Peyer's patch (tissue), 4 donors: Measurements from ENCODE around the gene NRDC. TPM values are rescaled to one million over a fixed set of nuclear protein-coding genes. Genes with fewer than 3 reads are reported as not detected.

Source experiments
- DNase-seq, 3 donors: peaks; one replicate each; pipeline ENCODE4 v3.0.0-alpha.2; 2017 to 2019
- H3K27ac ChIP-seq, 4 donors: fragments of 200-600 bp; sonication (generic); one replicate each; pipeline ENCODE4 v1.5.1; 2016 to 2019
- H3K27me3 ChIP-seq, 2 donors: fragments of 200-600 bp; sonication (generic); one replicate each; pipeline ENCODE4 v1.5.1; 2019
- H3K36me3 ChIP-seq, 3 donors: fragments of 200-600 bp; sonication (generic); one replicate each; pipeline ENCODE4 v1.5.1; 2016 to 2019
- H3K4me1 ChIP-seq, 4 donors: fragments of 200-600 bp; sonication (generic); one replicate each; pipeline ENCODE4 v1.5.1; 2016 to 2019
- H3K4me3 ChIP-seq, 4 donors: fragments of 200-600 bp; sonication (generic); 1 replicate in 3 of 4; 2 replicates in 1 of 4; pipeline ENCODE4 v1.5.1; 2016 to 2019; ENCODE audit warnings: mild to moderate bottlenecking in 1 of 4
- H3K9me3 ChIP-seq, 4 donors: fragments of 200-600 bp; sonication (generic); one replicate each; pipeline ENCODE4 v1.5.1; 2016 to 2019; ENCODE audit warnings: mild to moderate bottlenecking in 1 of 4
- POLR2A ChIP-seq, 2 donors: fragments of 450-650 bp; IDR thresholded peaks; one replicate each; pipeline ENCODE4 v1.5.1; 2017; ENCODE audit warnings: antibody characterized with exemption in 2 of 2, mild to moderate bottlenecking in 2 of 2, moderate library complexity in 2 of 2
- total RNA-seq, 4 donors: library from RNA; depleted of rRNA; stranded (reverse); fragments of >200 nt; gene quantifications; one replicate each; pipeline ENCODE4 v1.1.0, GENCODE V29; 2016
- TF ChIP-seq, protein P1 (sequence below), 6 experiments: fragments of 450-650 bp in 4 of 6; fragments of 200-600 bp in 2 of 6; sonication (generic) in 1 of 6; IDR thresholded peaks; one replicate each; pipeline ENCODE4 v1.5.1; 2017 to 2019; ENCODE audit warnings: antibody characterized with exemption in 6 of 6, mild to moderate bottlenecking in 3 of 6, moderate library complexity in 1 of 6

The NRDC gene
- total RNA-seq, 4 donors from 2014 or later, result 55.2 to 111 (median 67.8) TPM

DNA sequence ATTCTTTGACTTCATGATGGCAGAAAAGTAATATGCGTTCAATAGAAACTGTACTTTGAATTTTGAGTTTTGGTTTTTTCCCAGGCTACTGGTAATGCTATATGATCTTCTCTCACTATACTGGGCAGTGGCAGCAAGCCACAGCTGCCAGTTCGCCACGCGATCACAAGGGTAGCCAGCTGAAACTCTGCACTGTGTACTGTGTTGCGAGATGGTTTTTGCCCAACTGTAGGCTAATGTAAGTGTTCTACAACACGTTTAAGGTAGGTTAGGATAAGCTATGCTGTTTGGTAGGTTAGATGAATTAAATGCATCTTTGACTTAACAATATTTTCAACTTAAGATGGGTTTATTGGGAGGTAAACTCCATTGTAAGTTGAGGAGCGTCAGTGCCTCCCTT is 123.1 kb downstream of the NRDC start:
- H3K4me1 ChIP-seq, result no peaks in the 10 kb centered on the region
- H3K9me3 ChIP-seq, result no peaks in the 10 kb centered on the region
- H3K36me3 ChIP-seq, result peaks cover 0 to 30% (median 0%) of the 10 kb centered on the region in 3 donors
- no peak overlapping the region for H3K4me3 ChIP-seq
- no peaks in the 10 kb centered on the region for H3K27me3 ChIP-seq
- TF ChIP-seq, protein P1, sequence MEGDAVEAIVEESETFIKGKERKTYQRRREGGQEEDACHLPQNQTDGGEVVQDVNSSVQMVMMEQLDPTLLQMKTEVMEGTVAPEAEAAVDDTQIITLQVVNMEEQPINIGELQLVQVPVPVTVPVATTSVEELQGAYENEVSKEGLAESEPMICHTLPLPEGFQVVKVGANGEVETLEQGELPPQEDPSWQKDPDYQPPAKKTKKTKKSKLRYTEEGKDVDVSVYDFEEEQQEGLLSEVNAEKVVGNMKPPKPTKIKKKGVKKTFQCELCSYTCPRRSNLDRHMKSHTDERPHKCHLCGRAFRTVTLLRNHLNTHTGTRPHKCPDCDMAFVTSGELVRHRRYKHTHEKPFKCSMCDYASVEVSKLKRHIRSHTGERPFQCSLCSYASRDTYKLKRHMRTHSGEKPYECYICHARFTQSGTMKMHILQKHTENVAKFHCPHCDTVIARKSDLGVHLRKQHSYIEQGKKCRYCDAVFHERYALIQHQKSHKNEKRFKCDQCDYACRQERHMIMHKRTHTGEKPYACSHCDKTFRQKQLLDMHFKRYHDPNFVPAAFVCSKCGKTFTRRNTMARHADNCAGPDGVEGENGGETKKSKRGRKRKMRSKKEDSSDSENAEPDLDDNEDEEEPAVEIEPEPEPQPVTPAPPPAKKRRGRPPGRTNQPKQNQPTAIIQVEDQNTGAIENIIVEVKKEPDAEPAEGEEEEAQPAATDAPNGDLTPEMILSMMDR (IDR thresholded peaks at IDR 0.05), result no peak
- no peak for TF ChIP-seq POLR2A (IDR thresholded peaks at IDR 0.05)
- DNase-seq, result no peak
- H3K27ac ChIP-seq, result no peak overlapping the region

- no peak overlapping the region for H3K27ac ChIP-seq
- H3K4me1 ChIP-seq, result no peaks in the 10 kb centered on the region
- TF ChIP-seq, protein P1 (IDR thresholded peaks at IDR 0.05), result no peak
- no peak overlapping the region for H3K4me3 ChIP-seq
- no peak for DNase-seq
- H3K27me3 ChIP-seq, result no peaks in the 10 kb centered on the region
- peaks cover 0 to 30% (median 0%) of the 10 kb centered on the region in 3 donors for H3K36me3 ChIP-seq
- H3K9me3 ChIP-seq, result no peaks in the 10 kb centered on the region
These were observed 123.9 kb downstream of the NRDC start for GRCh38 chr1:51754666-51755065.

GRCh38 chr1:51753969-51754368 is 124.6 kb downstream of the NRDC start:
- Histone ChIP-seq H3K36me3 (peaks cover 0 to 35% (median 0%) of the 10 kb centered on the region in 3 donors), H3K9me3 (no peaks in the 10 kb centered on the region), H3K4me3 (no peak overlapping the region), H3K4me1 (no peaks in the 10 kb centered on the region), H3K27ac (no peak overlapping the region), H3K27me3 (no peaks in the 10 kb centered on the region)
- no peak for DNase-seq
- TF ChIP-seq POLR2A (IDR thresholded peaks at IDR 0.05), result no peak
- TF ChIP-seq, protein P1 (IDR thresholded peaks at IDR 0.05), result no peak

DNA sequence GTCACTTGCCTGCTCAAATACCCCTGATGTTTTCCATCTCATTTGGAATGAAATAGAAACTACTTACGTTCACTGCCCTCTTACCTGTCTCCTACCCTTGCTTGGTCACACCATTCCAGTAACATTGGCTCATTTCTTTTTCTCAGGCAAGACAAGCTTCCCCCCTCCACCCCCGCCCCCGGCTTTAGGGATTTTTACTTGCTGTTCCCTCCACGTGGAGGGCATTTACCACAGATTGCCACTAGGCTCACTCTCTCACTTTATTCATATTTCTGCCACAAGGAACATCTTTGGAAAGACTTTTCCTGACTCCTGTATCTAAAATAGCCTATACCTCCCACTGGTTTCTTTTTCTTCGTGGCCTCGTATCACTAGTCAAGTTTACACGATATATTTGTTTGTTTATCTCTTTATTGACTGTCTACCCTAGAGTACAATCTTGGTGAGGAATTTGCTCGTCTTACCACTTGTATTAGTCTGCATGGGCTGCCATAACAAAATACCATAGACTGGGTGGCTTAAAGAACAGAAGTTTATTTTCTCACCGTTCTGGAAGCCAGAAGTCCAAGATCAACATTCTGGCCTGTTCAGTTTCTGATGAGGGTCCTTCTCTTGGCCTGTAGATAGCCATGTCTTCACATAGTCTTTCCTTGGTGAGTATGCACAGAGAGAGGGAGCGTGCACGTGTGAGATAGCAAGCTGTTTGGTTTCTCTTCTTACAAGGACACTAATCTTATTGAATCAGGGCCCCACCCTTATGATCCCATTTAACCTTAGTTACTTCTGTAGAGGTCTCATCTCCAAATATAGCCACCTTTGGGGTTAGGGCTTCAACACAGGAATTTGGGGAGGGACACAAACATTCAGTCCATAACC is 126.2 kb downstream of the NRDC start:
- DNase-seq, result no peak
- no peaks in the 10 kb centered on the region for H3K4me1 ChIP-seq
- no peak overlapping the region for H3K4me3 ChIP-seq
- no peaks in the 10 kb centered on the region for H3K27me3 ChIP-seq
- H3K9me3 ChIP-seq, result no peaks in the 10 kb centered on the region
- peaks cover 0 to 40% (median 0%) of the 10 kb centered on the region in 3 donors for H3K36me3 ChIP-seq
- H3K27ac ChIP-seq, result no peak overlapping the region
- TF ChIP-seq, protein P1 (IDR thresholded peaks at IDR 0.05), result no peak
- TF ChIP-seq POLR2A (IDR thresholded peaks at IDR 0.05), result no peak

- no peak for TF ChIP-seq POLR2A (IDR thresholded peaks at IDR 0.05)
- TF ChIP-seq, protein P1 (IDR thresholded peaks at IDR 0.05), result no peak
- Histone ChIP-seq H3K9me3 (no peaks in the 10 kb centered on the region), H3K4me1 (no peaks in the 10 kb centered on the region), H3K36me3 (peaks cover 0 to 33% (median 0%) of the 10 kb centered on the region in 3 donors), H3K27ac (no peak overlapping the region), H3K27me3 (no peaks in the 10 kb centered on the region), H3K4me3 (no peak overlapping the region)
- no peak for DNase-seq
These were observed 127.8 kb downstream of the NRDC start for GRCh38 chr1:51750729-51751128.
